DND-41 (cell line): ENCODE results near the gene LRRC23.
"Not testable (repeated sequence)": the region's sequence is repeated elsewhere in the genome, so short reads cannot be mapped to it uniquely, and the experiment has no call there.

Experiments
- ATAC-seq: fragments of 200-7000 bp; cut with Tn5 transposase; 3 replicates; pipeline ENCODE4 v1.9.1; 2021; ENCODE audit warnings: low read depth; ENCODE audit not compliant: insufficient read depth
- DNase-seq: peaks from one replicate; pipeline ENCODE4 v3.0.0-alpha.2; 2020
- H2AFZ ChIP-seq: 2 replicates; pipeline ENCODE4 v1.6.0; 2012; ENCODE audit warnings: low read depth, low read length
- H3K27ac ChIP-seq: 2 replicates; pipeline ENCODE4 v1.5.1; 2012; ENCODE audit warnings: low read length, inconsistent platforms
- H3K27me3 ChIP-seq: fragments of 200-600 bp; sonication (generic); 2 replicates; pipeline ENCODE4 v1.6.0; 2012; ENCODE audit warnings: low read length, mild to moderate bottlenecking, inconsistent platforms; ENCODE audit not compliant: insufficient read depth, poor library complexity
- H3K36me3 ChIP-seq: 2 replicates; pipeline ENCODE4 v1.5.1; 2012; ENCODE audit warnings: low read length, inconsistent platforms; ENCODE audit not compliant: insufficient read depth
- H3K4me1 ChIP-seq: 2 replicates; pipeline ENCODE4 v1.5.1; 2012; ENCODE audit warnings: mild to moderate bottlenecking, low read length; ENCODE audit not compliant: insufficient read depth
- H3K4me2 ChIP-seq: 2 replicates; pipeline ENCODE4 v1.6.0; 2012; ENCODE audit warnings: mild to moderate bottlenecking, moderate library complexity, low read length, inconsistent platforms; ENCODE audit not compliant: insufficient read depth
- H3K4me3 ChIP-seq, 2 experiments: fragments of 200-600 bp in 1 of 2; shearing (Covaris generic) in 1 of 2; 2 replicates each; pipeline ENCODE4 v1.5.1; 2012 to 2016; ENCODE audit warnings: inconsistent platforms in 2 of 2, low read length in 2 of 2, mild to moderate bottlenecking in 2 of 2, low read depth in 1 of 2, moderate library complexity in 1 of 2
- H3K79me2 ChIP-seq: 2 replicates; pipeline ENCODE4 v1.6.0; 2012; ENCODE audit warnings: low read length, inconsistent platforms; ENCODE audit not compliant: insufficient read depth
- H3K9ac ChIP-seq: 2 replicates; pipeline ENCODE4 v1.6.0; 2012; ENCODE audit warnings: low read depth, mild to moderate bottlenecking, inconsistent platforms, low read length, moderate library complexity
- H3K9me3 ChIP-seq: 2 replicates; pipeline ENCODE4 v1.5.1; 2012; ENCODE audit warnings: low read length, moderate library complexity, mild to moderate bottlenecking, inconsistent platforms; ENCODE audit not compliant: insufficient read depth, severe bottlenecking
- H4K20me1 ChIP-seq: 2 replicates; pipeline ENCODE4 v1.6.0; 2012; ENCODE audit warnings: low read length; ENCODE audit not compliant: insufficient read depth
- CTCF ChIP-seq: IDR thresholded peaks from 2 replicates; pipeline ENCODE4 v1.5.1; 2012; ENCODE audit warnings: borderline replicate concordance, low read length, moderate library complexity, mild to moderate bottlenecking; ENCODE audit not compliant: poor library complexity, severe bottlenecking; ENCODE audit errors: extremely low read depth
- EZH2 ChIP-seq: IDR thresholded peaks from 3 replicates; pipeline ENCODE4 v1.6.1; 2012; ENCODE audit warnings: borderline replicate concordance, low read depth, mild to moderate bottlenecking, moderate library complexity, low read length, inconsistent platforms; ENCODE audit not compliant: severe bottlenecking

The LRRC23 gene

GRCh38 chr12:6890789-6891645, 13.6 kb upstream of the LRRC23 start:
- Histone ChIP-seq H3K9me3 (no peaks in the 10 kb centered on the region), H2AFZ (peak overlapping the region; percentile 94), H3K4me2 (peak overlapping the region; percentile 67), H3K27me3 (no peaks in the 10 kb centered on the region), H3K4me1 (peaks cover 23% of the 10 kb centered on the region), H3K4me3 (peak overlapping the region; percentile 44 to 67), H3K36me3 (no peaks in the 10 kb centered on the region), H3K27ac (peak overlapping the region; percentile 97), H3K9ac (peak overlapping the region; percentile 90), H4K20me1 (no peaks in the 10 kb centered on the region), H3K79me2 (peaks cover 6% of the 10 kb centered on the region; the same call in 1 of the 2 replicates)
- ATAC-seq (peak; percentile 92), DNase-seq (peak; percentile 99)
- TF ChIP-seq EZH2: no peak
- TF ChIP-seq CTCF: peak; percentile 82

DNA sequence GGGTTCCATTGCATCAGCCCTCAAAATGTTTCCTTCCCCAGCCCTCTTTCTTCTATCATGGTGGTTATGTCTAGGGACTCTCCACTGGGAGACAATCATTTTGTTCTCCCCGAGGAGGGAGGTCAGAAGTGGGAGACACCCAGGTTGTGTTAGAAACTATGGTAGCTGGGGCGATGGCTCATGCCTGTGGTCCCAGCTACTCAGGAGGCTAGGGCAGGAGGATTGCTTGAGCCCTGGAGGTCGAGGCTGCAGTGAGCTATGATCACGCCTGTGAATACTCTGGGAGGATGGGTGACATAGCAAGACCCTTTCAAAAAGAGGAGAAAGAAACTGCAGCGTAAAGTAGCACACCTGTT, 13.0 kb upstream of the LRRC23 start:
- Histone ChIP-seq H3K36me3 (no peaks in the 10 kb centered on the region), H4K20me1 (no peaks in the 10 kb centered on the region), H3K9ac (peak overlapping the region; percentile 90), H3K27ac (peak overlapping the region; percentile 97), H3K4me3 (peak overlapping the region; percentile 44 to 67; a peak in 3 of 4 replicates), H3K4me2 (peak overlapping the region; percentile 67), H3K4me1 (peaks cover 23% of the 10 kb centered on the region), H2AFZ (peak overlapping the region; percentile 94), H3K27me3 (no peaks in the 10 kb centered on the region), H3K79me2 (peaks cover 6% of the 10 kb centered on the region; the same call in 1 of the 2 replicates), H3K9me3 (no peaks in the 10 kb centered on the region)
- ATAC-seq (peak; percentile 17), DNase-seq (peak; percentile 30)
- TF ChIP-seq CTCF: no peak
- TF ChIP-seq EZH2: no peak

GRCh38 chr12:6892683-6893082, 11.9 kb upstream of the LRRC23 start:
- H3K4me1 ChIP-seq: peaks cover 23% of the 10 kb centered on the region
- not testable (repeated sequence) for H3K36me3 ChIP-seq, H2AFZ ChIP-seq, H3K27me3 ChIP-seq, H3K9me3 ChIP-seq, H3K4me3 ChIP-seq, H4K20me1 ChIP-seq, H3K9ac ChIP-seq, H3K79me2 ChIP-seq, H3K27ac ChIP-seq, DNase-seq, ATAC-seq
- peak overlapping the region; percentile 67; the same call in 1 of the 2 replicates for H3K4me2 ChIP-seq

GRCh38 chr12:6894321-6894720, 10.3 kb upstream of the LRRC23 start:
- no peak overlapping the region for H3K9ac ChIP-seq
- H3K4me1 ChIP-seq: peaks cover 23% of the 10 kb centered on the region
- no peak overlapping the region for H3K27ac ChIP-seq
- no peak for TF ChIP-seq CTCF
- no peak for TF ChIP-seq EZH2
- H3K4me2 ChIP-seq: no peak overlapping the region
- H4K20me1 ChIP-seq: no peaks in the 10 kb centered on the region
- no peaks in the 10 kb centered on the region for H3K9me3 ChIP-seq
- no peak for ATAC-seq
- no peak overlapping the region for H3K4me3 ChIP-seq
- H2AFZ ChIP-seq: no peak overlapping the region
- no peaks in the 10 kb centered on the region for H3K27me3 ChIP-seq
- peaks cover 6% of the 10 kb centered on the region; the same call in 1 of the 2 replicates for H3K79me2 ChIP-seq
- no peak for DNase-seq
- H3K36me3 ChIP-seq: no peaks in the 10 kb centered on the region
